G401 (cell line): ENCODE results near the gene CNOT6L. TPM values are rescaled to one million over a fixed set of nuclear protein-coding genes. Genes with fewer than 3 reads are reported as not detected.
"Not testable (repeated sequence)": the region's sequence is repeated elsewhere in the genome, so short reads cannot be mapped to it uniquely, and the experiment has no call there.

Experiments
- DNase-seq: peaks from one replicate; pipeline ENCODE4 v3.0.0-alpha.2; 2015; ENCODE audit warnings: low spot score
- in situ Hi-C: cut with HindIII; loops from 2 replicates; pipeline ENCODE4 v1.10.0; 2016; ENCODE audit warnings: low sequenced_read_pairs, mixed read lengths
- total RNA-seq: library from RNA; depleted of rRNA; stranded (reverse); fragments of >200 nt; shearing (Covaris generic); gene quantifications from 2 replicates; pipeline ENCODE4 v1.2.3, GENCODE V29; 2014; rRNA removed

CNOT6L gene
- 2.9 and 4.9 TPM in 2 replicates for total RNA-seq

DNA sequence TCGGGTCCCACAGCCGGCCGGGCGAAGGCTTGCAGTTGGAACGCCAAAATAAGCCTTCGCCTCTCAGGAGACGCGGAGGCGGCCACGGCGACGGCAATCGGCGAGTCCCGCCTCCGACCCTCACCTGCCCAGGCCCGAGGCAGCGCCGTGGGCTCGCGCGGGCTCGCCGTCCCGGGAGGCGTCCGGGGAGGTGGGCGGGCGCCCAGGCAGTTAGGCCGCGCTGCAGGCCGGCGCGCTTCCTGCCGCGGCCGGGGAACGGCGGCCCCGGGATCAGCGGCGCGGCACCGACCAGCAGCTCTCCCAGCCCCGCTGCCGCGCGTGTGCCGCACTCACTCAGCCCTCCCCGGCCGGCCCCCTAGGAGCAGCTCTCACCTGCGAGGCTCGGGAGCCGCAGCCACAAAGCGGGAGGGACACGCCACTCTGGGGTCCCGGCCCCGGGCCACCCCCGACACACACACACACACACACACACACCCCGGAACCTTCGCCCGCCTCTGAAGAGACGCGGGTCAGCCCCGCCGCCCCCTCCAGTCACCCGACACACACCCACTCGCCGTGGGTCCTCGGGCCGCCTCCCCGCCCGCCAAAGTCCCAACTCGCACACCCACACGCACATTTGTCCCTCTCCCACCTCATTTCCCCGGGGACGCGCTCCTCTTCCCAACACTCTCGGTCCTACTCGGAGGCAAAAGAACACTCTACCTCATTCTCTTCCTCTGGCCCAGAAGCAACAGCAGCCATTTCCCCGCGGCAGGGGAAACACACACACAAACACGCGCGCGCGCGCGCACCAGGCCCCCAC is at the start of gene CNOT6L:
Gene CNOT6L, minus strand, starts transcription at position 767 of the 802 bp plus-strand sequence. Its CDS starts 60 bp downstream, at position 707.
- DNase-seq: peak; percentile 70
- in situ Hi-C loops: no loop called here

GRCh38 chr4:77865259-77865658 is 46.1 kb upstream of the CNOT6L start:
- no peak for DNase-seq
- in situ Hi-C loops: no loop called here

GRCh38 chr4:77863341-77863740 is 44.2 kb upstream of the CNOT6L start:
- DNase-seq, in situ Hi-C loops: not testable (repeated sequence)

- in situ Hi-C loops: no loop called here
- DNase-seq: peak; percentile 96
Measured at GRCh38 chr4:77862478-77863216, 43.5 kb upstream of the CNOT6L start, which contains the start of gene MRPL1. Gene MRPL1 (plus strand): TSS chr4:77862830. CDS start chr4:77862849, 19 bp downstream.

GRCh38 chr4:77861495-77861894 is 42.3 kb upstream of the CNOT6L start:
- in situ Hi-C loops: no loop called here

GRCh38 chr4:77859256-77859655 is 40.1 kb upstream of the CNOT6L start:
- in situ Hi-C loops: no loop called here
- no peak for DNase-seq

More at GRCh38 chr4:77861495-77861894, 42.3 kb upstream of the CNOT6L start:
- no peak for DNase-seq

DNA sequence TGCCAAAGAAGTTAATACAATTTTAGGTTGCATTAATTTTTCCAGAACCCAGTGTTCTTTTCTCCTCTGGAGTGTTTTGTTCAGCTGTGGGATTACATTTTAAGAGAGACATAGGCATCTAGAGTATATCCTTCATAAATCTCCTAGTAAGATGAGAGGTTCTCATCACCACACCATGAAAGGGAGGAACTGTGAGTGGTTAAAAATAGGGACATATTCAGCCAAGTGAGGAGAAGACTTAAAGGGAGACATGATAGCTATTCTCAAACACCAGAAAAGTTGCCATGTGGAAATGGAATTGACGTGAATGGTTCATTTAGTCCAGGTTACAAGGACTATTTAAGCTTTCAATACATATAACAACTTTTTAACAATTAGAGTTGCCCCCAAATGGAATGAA is 37.0 kb upstream of the CNOT6L start:
- in situ Hi-C loops: no loop called here
- DNase-seq: no peak

GRCh38 chr4:77854431-77855111 is 35.4 kb upstream of the CNOT6L start:
- no peak for DNase-seq
- in situ Hi-C loops: no loop called here

- DNase-seq: no peak
- in situ Hi-C loops: no loop called here
Measured at GRCh38 chr4:77852892-77853495, 33.8 kb upstream of the CNOT6L start.

- in situ Hi-C loops: no loop called here
- no peak for DNase-seq
Measured at GRCh38 chr4:77849278-77849965, 30.3 kb upstream of the CNOT6L start.

- DNase-seq: no peak
- in situ Hi-C loops: no loop called here
Measured at GRCh38 chr4:77848508-77848907, 29.3 kb upstream of the CNOT6L start.

GRCh38 chr4:77845929-77846328 is 26.8 kb upstream of the CNOT6L start:
- no peak for DNase-seq
- in situ Hi-C loops: no loop called here

GRCh38 chr4:77845400-77845799 is 26.2 kb upstream of the CNOT6L start:
- in situ Hi-C loops: no loop called here

DNA sequence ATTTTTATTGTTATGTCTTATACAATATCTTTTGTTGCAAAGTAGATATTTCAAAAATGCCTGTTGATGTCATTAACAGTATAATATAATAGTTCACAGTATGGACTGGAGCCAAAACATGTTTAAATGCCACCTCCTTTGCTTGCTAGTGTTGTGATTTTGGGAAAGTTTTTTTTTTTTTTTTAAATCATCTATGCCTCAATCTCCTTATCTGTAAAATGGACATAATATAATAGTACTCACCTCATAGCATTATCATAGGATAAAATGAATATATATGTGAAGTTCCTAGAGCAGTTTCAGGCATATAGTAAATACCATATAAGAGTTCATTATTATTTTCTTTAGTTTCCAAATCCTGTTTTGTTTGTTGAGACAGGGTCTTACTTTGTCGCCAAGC is 25.2 kb upstream of the CNOT6L start:
- in situ Hi-C loops: no loop called here
- DNase-seq: no peak

More at GRCh38 chr4:77845400-77845799, 26.2 kb upstream of the CNOT6L start:
- DNase-seq: no peak

DNA sequence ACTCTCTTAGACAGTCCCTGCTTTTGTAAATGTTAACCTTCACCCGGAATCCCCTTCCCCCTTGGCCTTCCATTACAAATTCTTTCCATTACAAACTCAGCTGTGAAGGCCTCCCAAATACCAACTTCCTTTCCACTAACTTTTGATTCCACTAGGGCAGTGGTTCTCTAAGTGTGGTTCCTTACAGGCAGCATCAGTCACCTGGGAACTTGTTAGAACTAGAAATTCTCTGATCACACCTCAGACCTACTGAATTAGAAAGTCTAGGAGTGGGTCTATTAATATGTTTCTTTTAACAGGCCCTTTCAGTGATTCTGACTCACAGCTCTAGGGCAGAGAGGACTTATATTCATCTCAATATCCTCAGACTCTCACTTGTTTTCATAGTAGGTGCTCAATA is 24.5 kb upstream of the CNOT6L start:
- no peak for DNase-seq
- in situ Hi-C loops: no loop called here

GRCh38 chr4:77834403-77834802 is 15.2 kb upstream of the CNOT6L start:
- in situ Hi-C loops: no loop called here
- no peak for DNase-seq

- DNase-seq: no peak
- in situ Hi-C loops: no loop called here
Measured at GRCh38 chr4:77833126-77833724, 14.1 kb upstream of the CNOT6L start.

DNA sequence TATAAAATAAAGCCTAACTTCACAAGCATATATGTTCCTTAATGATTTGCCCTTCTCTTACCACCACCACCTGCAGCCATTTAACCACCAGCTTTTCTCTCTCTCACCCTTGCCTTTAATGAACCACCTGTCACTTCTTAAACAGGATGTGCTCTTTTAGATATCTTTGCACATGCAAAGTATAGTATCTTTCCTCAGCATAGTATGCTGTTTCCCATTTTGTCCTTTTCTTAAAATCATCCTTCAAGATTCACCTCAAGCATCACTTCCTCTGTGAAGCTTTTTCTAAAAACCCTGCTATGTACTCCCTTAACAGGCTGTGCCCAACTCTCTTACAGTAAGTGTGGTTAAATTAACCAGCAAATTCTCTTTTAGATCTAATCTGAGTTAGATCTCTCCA is 8.2 kb upstream of the CNOT6L start:
- DNase-seq: no peak
- in situ Hi-C loops: no loop called here
